ENCODE results near the gene PRSS33.
A peak's percentile ranks its signal among the peaks of the same experiment; 100 is the strongest.

Gene PRSS33

DNA sequence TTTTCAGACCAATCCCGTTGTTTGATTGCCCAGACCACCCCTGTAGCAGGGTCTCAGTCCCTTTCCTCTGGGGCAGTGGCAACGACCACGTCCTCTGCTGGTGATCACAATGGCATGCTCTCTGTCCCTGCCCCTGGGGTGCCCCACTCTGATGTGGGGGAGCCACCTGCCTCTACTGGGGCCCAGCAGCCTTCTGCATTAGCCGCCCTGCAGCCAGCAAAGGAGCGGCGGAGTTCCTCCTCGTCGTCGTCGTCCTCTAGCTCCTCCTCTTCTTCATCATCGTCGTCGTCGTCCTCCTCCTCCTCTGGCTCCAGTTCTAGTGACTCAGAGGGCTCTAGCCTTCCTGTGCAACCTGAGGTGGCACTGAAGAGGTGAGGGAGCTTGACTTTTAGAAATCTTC is 19.5 kb downstream of the PRSS33 start:
- Histone ChIP-seq H2BK120ac (ENCODE audit: insufficient read depth, low read length, poor library complexity) (no peak overlapping the region), H2AFZ (ENCODE audit: insufficient read depth, low read length, poor library complexity) (peak overlapping the region; percentile 15), H2BK12ac (ENCODE audit: low read length) (no peak overlapping the region), H2AK5ac (ENCODE audit: low read length) (no peak overlapping the region), H3K18ac (ENCODE audit: low read length) (peak overlapping the region; percentile 34), H3K27ac (ENCODE audit: low read depth, low read length) (no peak overlapping the region), H3K4ac (ENCODE audit: low read depth, low read length) (no peak overlapping the region), H4K91ac (ENCODE audit: low read depth, low read length) (no peak overlapping the region), H3K23ac (ENCODE audit: low read length) (no peak overlapping the region), H4K12ac (ENCODE audit: low read depth, low read length) (no peak overlapping the region), H2BK5ac (ENCODE audit: low read depth, low read length, poor library complexity) (no peak overlapping the region), H3K9ac (ENCODE audit: low read length) (no peak overlapping the region), H3K79me2 (ENCODE audit: control insufficient read depth, insufficient read depth, low read length, poor library complexity) (no peaks in the 10 kb centered on the region), H3K4me3 (ENCODE audit: low read depth, low read length) (no peak overlapping the region), H3K36me3 (ENCODE audit: control insufficient read depth in 1 of 2, insufficient read depth in 2 of 2, low read length in 2 of 2) (peaks cover 85 to 97% of the 10 kb centered on the region in 2 experiments), H3K4me1 (ENCODE audit: control insufficient read depth in 1 of 2, insufficient read depth in 2 of 2, low read length in 2 of 2) (no peaks in the 10 kb centered on the region), H3K9me3 (ENCODE audit: insufficient read depth, low read depth, low read length) (peaks cover 5% of the 10 kb centered on the region), H4K8ac (ENCODE audit: low read depth, low read length) (no peak overlapping the region), H3K14ac (ENCODE audit: low read length) (no peak overlapping the region), H3K79me1 (ENCODE audit: low read length) (no peaks in the 10 kb centered on the region), H3K4me2 (ENCODE audit: low read length) (no peak overlapping the region), H3K27me3 (ENCODE audit: insufficient read depth, low read length) (no peaks in the 10 kb centered on the region)
- WGBS (ENCODE audit: extremely low coverage, insufficient coverage, insufficient read length), result no CpG with 5 or more reads among the region's 14 CpGs
- no peak for DNase-seq

DNA sequence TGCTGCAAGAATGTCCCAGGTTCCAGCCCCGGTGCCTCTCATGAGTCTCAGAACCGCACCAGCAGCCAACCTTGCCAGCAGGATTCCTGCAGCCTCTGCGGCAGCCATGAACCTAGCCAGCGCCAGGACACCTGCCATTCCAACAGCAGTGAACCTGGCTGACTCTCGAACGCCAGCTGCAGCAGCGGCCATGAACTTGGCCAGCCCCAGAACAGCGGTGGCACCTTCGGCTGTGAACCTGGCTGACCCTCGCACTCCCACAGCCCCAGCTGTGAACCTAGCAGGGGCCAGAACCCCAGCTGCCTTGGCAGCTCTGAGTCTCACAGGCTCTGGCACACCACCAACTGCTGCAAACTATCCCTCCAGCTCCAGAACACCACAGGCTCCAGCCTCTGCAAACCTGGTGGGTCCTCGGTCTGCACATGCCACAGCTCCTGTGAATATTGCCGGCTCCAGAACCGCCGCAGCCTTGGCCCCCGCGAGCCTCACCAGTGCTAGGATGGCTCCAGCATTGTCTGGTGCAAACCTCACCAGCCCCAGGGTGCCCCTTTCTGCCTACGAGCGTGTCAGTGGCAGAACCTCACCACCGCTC is 20.1 kb downstream of the PRSS33 start:
- Histone ChIP-seq H2BK120ac (ENCODE audit: insufficient read depth, low read length, poor library complexity) (no peak overlapping the region), H2AFZ (ENCODE audit: insufficient read depth, low read length, poor library complexity) (no peak overlapping the region), H3K14ac (ENCODE audit: low read length) (no peak overlapping the region), H3K36me3 (ENCODE audit: control insufficient read depth in 1 of 2, insufficient read depth in 2 of 2, low read length in 2 of 2) (peaks cover 88 to 99% of the 10 kb centered on the region in 2 experiments), H4K91ac (ENCODE audit: low read depth, low read length) (no peak overlapping the region), H2BK5ac (ENCODE audit: low read depth, low read length, poor library complexity) (no peak overlapping the region), H3K18ac (ENCODE audit: low read length) (peak overlapping the region; percentile 25), H3K79me1 (ENCODE audit: low read length) (no peaks in the 10 kb centered on the region), H4K12ac (ENCODE audit: low read depth, low read length) (peak overlapping the region; percentile 12), H3K4me2 (ENCODE audit: low read length) (no peak overlapping the region), H3K27me3 (ENCODE audit: insufficient read depth, low read length) (no peaks in the 10 kb centered on the region), H3K27ac (ENCODE audit: low read depth, low read length) (no peak overlapping the region), H4K8ac (ENCODE audit: low read depth, low read length) (no peak overlapping the region), H3K9ac (ENCODE audit: low read length) (no peak overlapping the region), H3K4me3 (ENCODE audit: low read depth, low read length) (no peak overlapping the region), H3K23ac (ENCODE audit: low read length) (no peak overlapping the region), H3K9me3 (ENCODE audit: insufficient read depth, low read depth, low read length) (peaks cover 6% of the 10 kb centered on the region), H3K4me1 (ENCODE audit: control insufficient read depth in 1 of 2, insufficient read depth in 2 of 2, low read length in 2 of 2) (no peaks in the 10 kb centered on the region), H2BK12ac (ENCODE audit: low read length) (no peak overlapping the region), H2AK5ac (ENCODE audit: low read length) (no peak overlapping the region), H3K4ac (ENCODE audit: low read depth, low read length) (no peak overlapping the region), H3K79me2 (ENCODE audit: control insufficient read depth, insufficient read depth, low read length, poor library complexity) (no peaks in the 10 kb centered on the region)
- no peak for DNase-seq
- no CpG with 5 or more reads among the region's 19 CpGs for WGBS (ENCODE audit: extremely low coverage, insufficient coverage, insufficient read length)

DNA sequence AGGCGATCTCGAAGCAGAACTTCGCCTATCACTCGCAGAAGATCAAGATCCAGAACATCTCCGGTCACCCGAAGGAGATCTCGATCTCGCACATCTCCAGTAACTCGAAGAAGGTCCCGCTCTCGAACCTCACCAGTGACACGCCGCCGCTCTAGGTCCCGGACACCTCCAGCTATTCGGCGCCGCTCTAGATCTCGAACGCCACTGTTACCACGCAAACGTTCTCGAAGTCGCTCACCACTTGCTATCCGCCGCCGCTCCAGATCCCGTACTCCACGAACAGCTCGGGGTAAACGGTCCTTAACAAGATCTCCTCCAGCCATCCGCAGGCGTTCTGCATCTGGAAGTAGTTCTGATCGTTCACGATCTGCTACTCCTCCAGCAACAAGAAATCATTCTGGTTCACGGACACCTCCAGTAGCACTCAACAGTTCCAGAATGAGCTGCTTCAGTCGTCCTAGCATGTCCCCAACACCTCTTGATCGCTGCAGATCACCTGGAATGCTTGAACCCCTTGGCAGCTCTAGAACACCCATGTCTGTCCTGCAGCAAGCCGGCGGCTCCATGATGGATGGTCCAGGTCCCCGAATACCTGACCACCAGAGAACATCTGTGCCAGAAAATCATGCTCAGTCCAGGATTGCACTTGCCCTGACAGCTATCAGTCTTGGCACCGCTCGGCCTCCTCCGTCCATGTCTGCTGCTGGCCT is 20.8 kb downstream of the PRSS33 start:
- Histone ChIP-seq H3K14ac (ENCODE audit: low read length) (no peak overlapping the region), H2AFZ (ENCODE audit: insufficient read depth, low read length, poor library complexity) (no peak overlapping the region), H3K4me1 (ENCODE audit: control insufficient read depth in 1 of 2, insufficient read depth in 2 of 2, low read length in 2 of 2) (no peaks in the 10 kb centered on the region), H2BK120ac (ENCODE audit: insufficient read depth, low read length, poor library complexity) (no peak overlapping the region), H3K79me2 (ENCODE audit: control insufficient read depth, insufficient read depth, low read length, poor library complexity) (no peaks in the 10 kb centered on the region), H3K4ac (ENCODE audit: low read depth, low read length) (no peak overlapping the region), H3K79me1 (ENCODE audit: low read length) (no peaks in the 10 kb centered on the region), H3K9ac (ENCODE audit: low read length) (no peak overlapping the region), H2AK5ac (ENCODE audit: low read length) (no peak overlapping the region), H3K27me3 (ENCODE audit: insufficient read depth, low read length) (no peaks in the 10 kb centered on the region), H3K4me3 (ENCODE audit: low read depth, low read length) (no peak overlapping the region), H3K23ac (ENCODE audit: low read length) (no peak overlapping the region), H4K91ac (ENCODE audit: low read depth, low read length) (no peak overlapping the region), H3K9me3 (ENCODE audit: insufficient read depth, low read depth, low read length) (peaks cover 10% of the 10 kb centered on the region), H4K8ac (ENCODE audit: low read depth, low read length) (no peak overlapping the region), H3K4me2 (ENCODE audit: low read length) (no peak overlapping the region), H3K36me3 (ENCODE audit: control insufficient read depth in 1 of 2, insufficient read depth in 2 of 2, low read length in 2 of 2) (peaks cover 88 to 99% of the 10 kb centered on the region in 2 experiments), H2BK12ac (ENCODE audit: low read length) (no peak overlapping the region), H2BK5ac (ENCODE audit: low read depth, low read length, poor library complexity) (no peak overlapping the region), H3K18ac (ENCODE audit: low read length) (no peak overlapping the region), H3K27ac (ENCODE audit: low read depth, low read length) (no peak overlapping the region), H4K12ac (ENCODE audit: low read depth, low read length) (no peak overlapping the region)
- WGBS (ENCODE audit: extremely low coverage, insufficient coverage, insufficient read length), result no CpG with 5 or more reads among the region's 44 CpGs
- DNase-seq, result no peak

DNA sequence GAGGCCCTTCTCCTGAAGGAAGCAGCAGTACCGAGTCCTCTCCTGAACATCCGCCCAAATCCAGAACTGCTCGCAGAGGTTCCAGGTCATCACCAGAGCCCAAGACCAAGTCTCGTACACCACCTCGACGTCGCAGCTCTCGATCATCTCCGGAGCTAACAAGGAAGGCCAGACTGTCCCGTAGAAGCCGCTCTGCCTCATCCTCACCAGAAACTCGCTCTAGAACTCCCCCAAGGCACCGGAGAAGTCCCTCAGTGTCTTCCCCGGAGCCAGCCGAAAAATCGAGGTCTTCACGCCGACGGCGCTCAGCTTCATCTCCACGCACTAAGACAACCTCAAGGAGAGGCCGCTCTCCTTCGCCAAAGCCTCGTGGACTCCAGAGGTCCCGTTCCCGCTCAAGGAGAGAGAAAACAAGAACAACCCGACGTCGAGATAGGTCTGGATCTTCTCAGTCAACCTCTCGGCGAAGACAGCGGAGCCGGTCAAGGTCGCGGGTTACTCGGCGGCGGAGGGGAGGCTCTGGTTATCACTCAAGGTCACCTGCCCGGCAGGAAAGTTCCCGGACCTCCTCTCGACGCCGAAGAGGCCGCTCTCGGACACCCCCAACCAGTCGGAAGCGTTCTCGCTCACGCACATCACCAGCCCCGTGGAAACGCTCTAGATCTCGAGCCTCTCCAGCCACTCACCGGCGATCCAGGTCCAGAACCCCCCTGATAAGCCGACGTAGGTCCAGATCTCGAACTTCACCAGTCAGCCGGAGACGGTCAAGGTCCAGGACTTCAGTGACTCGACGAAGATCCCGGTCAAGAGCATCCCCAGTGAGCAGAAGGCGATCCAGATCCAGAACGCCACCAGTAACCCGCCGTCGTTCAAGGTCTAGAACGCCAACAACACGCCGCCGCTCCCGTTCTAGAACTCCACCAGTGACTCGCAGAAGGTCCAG is 21.6 kb downstream of the PRSS33 start:
- H3K79me2 ChIP-seq (ENCODE audit: control insufficient read depth, insufficient read depth, low read length, poor library complexity), result no peaks in the 10 kb centered on the region
- H2BK12ac ChIP-seq (ENCODE audit: low read length), result no peak overlapping the region
- no peaks in the 10 kb centered on the region for H3K79me1 ChIP-seq (ENCODE audit: low read length)
- H2BK5ac ChIP-seq (ENCODE audit: low read depth, low read length, poor library complexity), result no peak overlapping the region
- no CpG with 5 or more reads among the region's 73 CpGs for WGBS (ENCODE audit: extremely low coverage, insufficient coverage, insufficient read length)
- no peak overlapping the region for H3K18ac ChIP-seq (ENCODE audit: low read length)
- no peak overlapping the region for H2AFZ ChIP-seq (ENCODE audit: insufficient read depth, low read length, poor library complexity)
- H3K4me3 ChIP-seq (ENCODE audit: low read depth, low read length), result no peak overlapping the region
- H3K27ac ChIP-seq (ENCODE audit: low read depth, low read length), result no peak overlapping the region
- no peak overlapping the region for H3K4me2 ChIP-seq (ENCODE audit: low read length)
- H3K9me3 ChIP-seq (ENCODE audit: insufficient read depth, low read depth, low read length), result peaks cover 12% of the 10 kb centered on the region
- H4K91ac ChIP-seq (ENCODE audit: low read depth, low read length), result no peak overlapping the region
- DNase-seq, result no peak
- H3K4ac ChIP-seq (ENCODE audit: low read depth, low read length), result peak overlapping the region; percentile 17
- H3K14ac ChIP-seq (ENCODE audit: low read length), result no peak overlapping the region
- no peaks in the 10 kb centered on the region for H3K27me3 ChIP-seq (ENCODE audit: insufficient read depth, low read length)
- H3K4me1 ChIP-seq (ENCODE audit: control insufficient read depth in 1 of 2, insufficient read depth in 2 of 2, low read length in 2 of 2), result no peaks in the 10 kb centered on the region
- H4K12ac ChIP-seq (ENCODE audit: low read depth, low read length), result no peak overlapping the region
- H3K9ac ChIP-seq (ENCODE audit: low read length), result no peak overlapping the region
- peaks cover 84 to 95% of the 10 kb centered on the region in 2 experiments for H3K36me3 ChIP-seq (ENCODE audit: control insufficient read depth in 1 of 2, insufficient read depth in 2 of 2, low read length in 2 of 2)
- H3K23ac ChIP-seq (ENCODE audit: low read length), result no peak overlapping the region
- no peak overlapping the region for H2BK120ac ChIP-seq (ENCODE audit: insufficient read depth, low read length, poor library complexity)
- H2AK5ac ChIP-seq (ENCODE audit: low read length), result no peak overlapping the region
- no peak overlapping the region for H4K8ac ChIP-seq (ENCODE audit: low read depth, low read length)
